Measurements from ENCODE around the gene SPIB. TPM values are rescaled to one million over a fixed set of nuclear protein-coding genes. Genes with fewer than 3 reads are reported as not detected.

Gene SPIB
- total and polyA plus RNA-seq, 2 of the 4 experiments (the other 2 are of a cell fraction): not detected

GRCh38 chr19:50435221-50435620 lies 16.5 kb downstream of the SPIB start:
- Histone ChIP-seq H3K27me3 (ENCODE audit: control insufficient read depth, insufficient read depth, low read length) (peaks cover 28% of the 10 kb centered on the region), H3K9ac (ENCODE audit: low read depth, low read length) (no peak overlapping the region), H3K14ac (replicated peaks; ENCODE audit: low read depth, low read length) (no peak overlapping the region), H3K27ac (ENCODE audit: insufficient read depth, low read length) (no peak overlapping the region), H3K18ac (ENCODE audit: low read depth, low read length) (no peak overlapping the region), H2BK20ac (ENCODE audit: low read depth, low read length) (no peak overlapping the region), H4K20me1 (ENCODE audit: insufficient read depth, low read length) (no peaks in the 10 kb centered on the region), H3K4ac (ENCODE audit: low read depth, low read length) (no peak overlapping the region), H4K8ac (ENCODE audit: low read depth in 2 of 2, low read length in 2 of 2) (no peak overlapping the region), H4K5ac (ENCODE audit: low read depth, low read length) (no peak overlapping the region), H2BK120ac (ENCODE audit: low read depth, low read length) (no peak overlapping the region), H3K56ac (ENCODE audit: extremely low read depth, insufficient read depth, low read length) (no peak overlapping the region), H3K4me1 (ENCODE audit: control insufficient read depth, insufficient read depth, low read length) (0 out of 2 replicates have a peak, but pooled peaks cover 3% of the 10 kb centered on the region), H3K9me3 (ENCODE audit: control insufficient read depth, insufficient read depth, low read length) (no peaks in the 10 kb centered on the region), H3K9me1 (ENCODE audit: insufficient read depth, low read length) (no peaks in the 10 kb centered on the region), H3K4me3 (ENCODE audit: insufficient read depth, low read depth, low read length) (no peak overlapping the region), H4K91ac (ENCODE audit: insufficient read depth, low read depth, low read length) (no peak overlapping the region), H2AFZ (replicated peaks; ENCODE audit: low read length, poor library complexity) (no peak overlapping the region), H3K4me2 (ENCODE audit: low read depth, low read length) (no peak overlapping the region), H2BK15ac (ENCODE audit: low read depth, low read length) (no peak overlapping the region), H3K23ac (ENCODE audit: low read depth, low read length) (no peak overlapping the region), H2BK5ac (ENCODE audit: low read depth, low read length, poor library complexity, severe bottlenecking) (no peak overlapping the region), H2AK9ac (replicated peaks; ENCODE audit: low read depth, low read length, poor library complexity) (no peak overlapping the region), H3K79me1 (ENCODE audit: low read depth in 1 of 2, low read length in 2 of 2) (no peaks in the 10 kb centered on the region), H3K36me3 (ENCODE audit: control insufficient read depth, insufficient read depth, low read length) (no peaks in the 10 kb centered on the region), H2AK5ac (ENCODE audit: low read depth, low read length) (no peak overlapping the region)
- in situ Hi-C loops (cut with MboI; ENCODE audit: low sequenced_read_pairs): no loop called here
- POLR2A ChIA-PET (ENCODE audit: unreplicated experiment): no interaction called here
- CTCF ChIA-PET: no interaction called here
- no TSS peak for BruUV-seq (replicated peaks)
- no peak for ATAC-seq (ENCODE audit: low read depth)
- no peak for DNase-seq
- intact Hi-C loops (cut with micrococcal nuclease): no loop called here
- 50% methylated on average over 2 of the region's 17 CpGs; no CpG with 5 or more reads in 1 of the 2 experiments for WGBS, 2 experiments (ENCODE audit: extremely low coverage in 2 of 2, insufficient read length in 1 of 2)
- TF ChIP-seq CEBPB (IDR thresholded peaks at IDR 0.05; ENCODE audit: low read depth, low read length): no peak
- dilution Hi-C loops (cut with HindIII; ENCODE audit: low sequenced_read_pairs, unreplicated experiment): no loop called here
